Occipital lobe (tissue), 3 donors: ENCODE results near the gene BRD8. TPM values are rescaled to one million over a fixed set of nuclear protein-coding genes. Genes with fewer than 3 reads are reported as not detected.

Experiments
- DNase-seq: peaks from one replicate; lab custom pipeline; 2025; lab: John Stamatoyannopoulos, UW
- small RNA-seq: library from RNA; depleted of rRNA; stranded (forward); fragments of <200 nt; gene quantifications from one replicate; pipeline ENCODE3, GENCODE V24; 2014
- total RNA-seq: library from RNA; depleted of rRNA; stranded (reverse); fragments of >200 nt; gene quantifications from one replicate; pipeline ENCODE4 v1.2.3, GENCODE V29; 2014

The BRD8 gene
- total RNA-seq, 1 donor from 2014 or later: 47.7 TPM

DNA sequence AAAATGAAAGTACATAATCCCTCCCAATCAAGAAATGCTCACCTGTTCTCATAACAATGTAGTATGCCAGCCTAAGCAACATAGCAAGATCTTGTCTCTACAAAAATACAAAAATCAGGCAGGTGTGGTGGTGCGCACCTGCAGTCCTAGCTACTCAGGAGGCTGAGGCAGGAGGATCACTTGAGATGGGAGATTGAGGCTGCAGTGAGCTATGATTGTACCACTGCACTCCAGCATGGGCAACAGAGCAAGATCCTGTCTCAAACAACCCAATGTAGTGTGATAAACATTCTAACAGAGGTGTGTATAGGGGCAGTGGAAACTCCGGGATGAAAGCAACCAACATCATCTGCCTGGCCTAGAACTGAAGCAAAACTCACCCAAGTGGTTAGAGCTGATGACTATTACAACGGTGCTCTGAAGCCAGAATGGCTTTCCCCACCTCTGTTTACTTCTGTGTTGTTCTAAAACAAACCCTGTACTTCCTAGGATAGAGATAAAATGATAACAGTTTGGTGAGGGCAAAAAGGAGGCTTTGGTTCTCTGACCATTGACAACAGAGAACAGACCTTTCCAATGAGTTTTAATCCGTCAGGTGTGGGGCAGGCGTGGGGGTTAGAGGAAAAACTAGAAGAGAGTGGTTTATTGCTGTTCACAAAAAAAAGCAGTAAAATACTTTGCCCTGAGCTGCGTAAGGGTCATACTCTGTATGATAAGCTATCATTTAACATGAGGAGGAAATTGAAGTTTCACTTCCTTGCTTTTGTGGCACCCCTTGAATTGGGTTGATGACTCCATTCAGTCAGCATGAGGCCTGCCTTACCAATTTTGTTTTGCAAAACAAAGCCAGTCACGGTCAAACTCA, 75.7 kb downstream of the BRD8 start:
- no peak for DNase-seq

DNA sequence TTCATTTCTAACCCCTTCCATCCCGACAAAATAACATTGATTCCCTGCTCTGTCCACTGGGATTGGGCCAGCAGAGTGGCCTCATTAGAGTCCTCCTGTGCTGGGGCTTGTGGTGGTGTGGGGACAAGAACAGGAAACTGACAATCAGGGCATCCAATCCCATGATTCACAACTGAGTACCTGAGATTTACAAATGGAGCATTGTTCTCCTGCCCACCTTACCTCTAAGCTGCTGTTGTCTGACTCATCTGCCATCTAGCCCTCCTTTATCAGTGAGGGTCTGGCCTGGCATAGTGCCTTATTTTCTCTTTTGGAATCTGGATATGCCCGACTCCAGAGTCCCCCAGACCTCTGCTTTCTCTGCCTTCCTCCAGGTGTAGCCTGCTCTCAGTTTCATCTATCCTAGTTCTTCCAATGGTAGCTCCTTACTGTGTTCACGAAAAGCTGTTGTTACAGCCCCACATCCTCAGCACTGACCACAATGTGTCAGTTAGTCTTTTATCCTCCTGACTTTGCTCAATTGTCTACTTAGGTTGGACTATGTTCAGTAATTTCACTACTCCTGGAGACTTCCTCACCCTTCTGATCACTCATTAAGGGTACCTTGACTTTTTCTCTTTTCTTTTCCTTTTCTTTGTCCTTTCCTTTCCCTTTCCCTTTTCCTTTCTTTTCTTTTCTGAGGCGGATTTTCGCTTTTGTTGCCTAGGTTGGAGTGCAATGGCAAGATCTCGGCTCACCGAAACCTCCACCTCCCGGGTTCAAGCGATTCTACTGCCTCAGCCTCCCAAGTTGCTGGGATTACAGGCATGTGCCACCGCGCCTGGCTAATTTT, 81.2 kb downstream of the BRD8 start:
- no peak for DNase-seq

DNA sequence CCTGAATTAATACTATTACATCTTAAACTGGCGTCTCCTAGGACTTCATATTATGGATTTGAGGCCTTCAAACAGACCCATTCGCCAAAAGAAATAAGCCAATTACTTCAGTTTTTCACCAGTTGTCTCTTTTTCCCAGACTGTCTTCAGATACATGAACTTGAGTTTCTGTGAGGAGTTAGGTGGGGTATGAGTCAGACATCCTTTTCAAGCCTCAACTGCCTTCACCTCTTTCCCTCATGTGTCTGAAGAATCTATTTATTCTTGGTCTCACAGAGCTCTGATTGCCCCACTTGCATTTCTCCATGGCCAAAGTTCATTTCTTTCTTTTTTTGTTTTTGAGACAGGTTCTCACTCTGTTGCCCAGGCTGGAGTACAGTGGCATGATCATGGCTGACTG, 82.1 kb downstream of the BRD8 start:
- DNase-seq: no peak

DNA sequence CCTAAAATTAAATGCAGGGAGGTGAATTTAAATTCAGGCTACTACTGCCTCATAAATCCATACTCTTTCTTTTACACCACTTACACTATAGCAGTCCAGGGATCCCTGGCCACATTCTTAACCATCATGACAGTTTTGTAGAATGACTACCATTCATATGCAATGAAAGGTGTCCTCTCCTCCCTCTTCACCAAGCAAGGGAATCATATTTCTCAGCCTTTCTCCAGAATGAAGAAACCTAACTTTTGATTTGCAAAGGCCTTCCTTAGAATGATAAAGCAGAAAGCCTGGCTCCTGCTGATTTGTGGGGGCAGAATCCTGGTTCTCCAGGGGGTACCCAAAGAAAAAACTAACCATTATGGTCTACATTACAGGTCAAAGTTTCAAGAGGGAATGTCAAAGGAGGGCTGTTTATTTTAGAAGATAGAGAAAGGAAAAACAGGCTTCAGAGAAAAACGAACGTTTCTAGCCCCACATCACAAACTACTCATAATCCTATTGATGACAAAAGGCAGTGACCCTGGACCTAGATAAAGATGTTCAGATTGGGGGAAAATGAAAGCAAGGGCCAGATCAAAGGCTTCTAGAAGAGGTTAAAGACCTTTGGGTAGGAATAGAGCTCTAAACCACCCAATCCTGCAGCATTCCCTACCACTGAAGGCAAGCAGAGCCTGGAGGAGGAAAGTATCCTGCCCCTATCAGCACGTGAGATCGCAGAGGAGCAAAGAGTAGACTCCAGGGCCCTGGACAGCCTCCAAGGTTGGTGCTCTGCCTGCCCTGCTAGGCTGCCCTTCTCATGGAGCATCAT, 83.1 kb downstream of the BRD8 start:
- no peak for DNase-seq

DNA sequence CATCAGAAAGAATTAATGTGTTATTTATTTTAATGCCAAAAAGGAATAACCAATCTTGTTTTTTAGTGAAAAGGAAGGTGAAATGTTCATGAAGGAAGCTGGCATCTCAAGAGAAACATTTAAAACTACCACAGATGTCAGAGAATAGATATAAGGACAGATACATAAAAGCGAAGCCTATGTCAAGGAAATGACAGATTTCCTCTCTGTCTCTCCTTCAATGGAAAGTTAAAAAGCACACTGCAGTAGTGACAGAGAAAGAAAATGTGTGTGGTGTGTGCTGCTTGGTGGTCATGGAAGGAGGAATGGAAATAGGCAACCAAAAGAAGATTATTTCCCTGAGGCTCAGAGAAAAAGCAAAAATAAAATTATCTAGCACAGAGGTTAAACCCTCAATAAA, 85.4 kb downstream of the BRD8 start:
- DNase-seq: no peak

DNA sequence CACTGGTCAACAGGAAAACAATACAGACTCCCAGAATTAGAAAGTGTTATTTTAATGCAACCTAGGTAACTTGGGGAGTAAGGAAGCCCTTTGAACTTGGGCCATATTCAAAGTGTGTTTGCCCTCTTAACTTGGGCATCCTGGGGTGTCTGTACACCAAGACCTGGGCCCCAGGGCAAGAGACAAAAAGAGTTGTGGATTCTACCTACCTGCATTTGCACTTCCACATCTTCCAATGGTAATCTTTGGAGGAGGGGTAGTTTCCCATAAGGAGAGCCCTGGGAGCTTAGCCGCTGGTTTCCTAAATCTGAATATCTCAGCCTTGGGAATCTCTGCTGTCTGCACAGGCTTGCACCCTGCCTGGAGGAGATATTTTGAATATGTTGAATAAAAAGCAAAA, 86.1 kb downstream of the BRD8 start:
- DNase-seq: no peak

DNA sequence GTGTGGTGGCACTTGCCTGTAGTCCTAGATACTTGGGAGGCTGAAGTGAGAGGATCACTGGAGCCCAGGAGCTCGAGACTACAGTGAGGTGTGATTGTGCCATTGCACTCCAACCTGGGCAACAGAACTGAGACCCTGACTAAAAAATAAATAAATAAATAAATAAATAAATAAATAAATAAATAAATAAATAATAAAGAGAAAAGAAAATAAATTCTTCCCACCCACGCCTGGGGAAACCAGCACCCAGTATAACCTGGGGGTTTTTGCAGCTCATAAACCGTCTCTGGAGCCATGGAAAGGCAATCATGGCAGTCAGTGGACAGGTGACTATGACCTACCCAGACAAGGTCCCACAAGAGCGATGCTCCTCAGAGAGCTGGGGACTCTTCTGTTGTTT, 86.7 kb downstream of the BRD8 start:
- no peak for DNase-seq

Small RNA genes lying within 50 kb of the gene (small RNA-seq; reads per million reads assigned to genes)
- gene RNU6-460P (not detected), gene RNU6-888P (not detected)

Other genes with a start within 250 kb of the BRD8 start
- gene FAM13B, start 145.6 kb downstream of the BRD8 start, total RNA-seq: 90.6 TPM
- not detected for gene WNT8A, start 94.6 kb downstream of the BRD8 start, total RNA-seq
- gene NME5, start 39.2 kb downstream of the BRD8 start, total RNA-seq: 9.4 TPM
- gene KIF20A, start 482 bp upstream of the BRD8 start, total RNA-seq: 4.1 TPM
- gene CDC23, start 34.7 kb upstream of the BRD8 start, total RNA-seq: 29.8 TPM
- gene GFRA3, start 96.0 kb upstream of the BRD8 start, total RNA-seq: 0.16 TPM
- 2.3 TPM for gene CDC25C, start 153.2 kb upstream of the BRD8 start, total RNA-seq
- gene FAM53C, start 159.6 kb upstream of the BRD8 start, total RNA-seq: 26.4 TPM
- gene KDM3B, start 174.1 kb upstream of the BRD8 start, total RNA-seq: 84.1 TPM